Measurements from ENCODE around the gene PEDS1. TPM values are rescaled to one million over a fixed set of nuclear protein-coding genes. Genes with fewer than 3 reads are reported as not detected.

Gene PEDS1
- total and polyA plus RNA-seq, 2 of the 4 experiments (the other 2 are of a cell fraction), result 24.0 to 59.9 TPM

DNA sequence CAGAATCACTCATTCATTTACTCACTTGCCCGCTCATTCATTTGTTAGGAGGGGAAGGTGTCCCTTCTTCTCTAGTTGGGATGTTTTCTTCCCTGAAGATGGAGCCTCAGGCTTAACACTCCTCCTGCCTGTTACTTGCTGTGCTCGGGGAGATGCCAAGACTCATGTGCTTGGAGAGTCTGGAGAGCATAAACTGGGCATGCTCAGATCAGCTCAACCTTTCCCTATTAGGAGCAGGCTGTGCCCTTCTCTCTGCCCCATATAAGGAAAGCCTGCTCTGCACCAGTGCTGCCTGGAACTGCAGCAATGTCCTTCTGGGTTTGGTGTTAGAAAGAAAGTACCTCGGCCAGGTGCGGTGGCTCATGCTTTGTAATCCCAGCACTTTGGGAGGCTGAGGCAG is 22.5 kb downstream of the PEDS1 start:
- peak overlapping the region; percentile 79 for H2AK9ac ChIP-seq (replicated peaks; ENCODE audit: low read depth, low read length, poor library complexity)
- DNase-seq (peak; percentile 53), ATAC-seq (ENCODE audit: low read depth) (peak; percentile 86)
- H3K14ac ChIP-seq (replicated peaks; ENCODE audit: low read depth, low read length), result peak overlapping the region; percentile 72
- H3K4ac ChIP-seq (ENCODE audit: low read depth, low read length), result peak overlapping the region; percentile 83
- H2BK20ac ChIP-seq (ENCODE audit: low read depth, low read length), result peak overlapping the region; percentile 55; the same call in 1 of the 2 replicates
- peak overlapping the region; percentile 85; the same call in 1 of the 3 replicates for H2BK15ac ChIP-seq (ENCODE audit: low read depth, low read length)
- POLR2A ChIA-PET (ENCODE audit: unreplicated experiment), result interaction anchor here (0.5 kb wide), 1 partner anchor 8 kb away, joined by 3 read pairs; no protein-coding TSS in a partner anchor
- H4K91ac ChIP-seq (ENCODE audit: insufficient read depth, low read depth, low read length), result peak overlapping the region; percentile 73
- H3K23ac ChIP-seq (ENCODE audit: low read depth, low read length), result peak overlapping the region; percentile 70; the same call in 1 of the 2 replicates
- H3K4me2 ChIP-seq (ENCODE audit: low read depth, low read length), result peak overlapping the region; percentile 9; the same call in 1 of the 2 replicates
- TF ChIP-seq RAD21 (IDR thresholded peaks at IDR 0.05; ENCODE audit: low read length), result no peak
- TF ChIP-seq FOS (IDR thresholded peaks at IDR 0.05; ENCODE audit: low read depth, low read length), result no peak
- TF ChIP-seq CHD1 (IDR thresholded peaks at IDR 0.05; ENCODE audit: low read depth, low read length), result no peak
- TF ChIP-seq MAFK (IDR thresholded peaks at IDR 0.05; ENCODE audit: low read depth, low read length), result no peak
- no peak for TF ChIP-seq MAZ (IDR thresholded peaks at IDR 0.05; ENCODE audit: borderline replicate concordance, low read depth, low read length)
- no peak for TF ChIP-seq CEBPB (IDR thresholded peaks at IDR 0.05; ENCODE audit: low read depth, low read length)
- no peak for TF ChIP-seq RCOR1 (IDR thresholded peaks at IDR 0.05; ENCODE audit: insufficient replicate concordance, low read length)
- TF ChIP-seq, protein P1, sequence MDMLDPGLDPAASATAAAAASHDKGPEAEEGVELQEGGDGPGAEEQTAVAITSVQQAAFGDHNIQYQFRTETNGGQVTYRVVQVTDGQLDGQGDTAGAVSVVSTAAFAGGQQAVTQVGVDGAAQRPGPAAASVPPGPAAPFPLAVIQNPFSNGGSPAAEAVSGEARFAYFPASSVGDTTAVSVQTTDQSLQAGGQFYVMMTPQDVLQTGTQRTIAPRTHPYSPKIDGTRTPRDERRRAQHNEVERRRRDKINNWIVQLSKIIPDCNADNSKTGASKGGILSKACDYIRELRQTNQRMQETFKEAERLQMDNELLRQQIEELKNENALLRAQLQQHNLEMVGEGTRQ (IDR thresholded peaks at IDR 0.05; ENCODE audit: low read depth, low read length), result no peak
- no peak for TF ChIP-seq BHLHE40 (IDR thresholded peaks at IDR 0.05; ENCODE audit: low read depth, low read length)
- TF ChIP-seq NFE2L2 (IDR thresholded peaks at IDR 0.05; ENCODE audit: low read depth, low read length), result no peak
- TF ChIP-seq, protein P2, sequence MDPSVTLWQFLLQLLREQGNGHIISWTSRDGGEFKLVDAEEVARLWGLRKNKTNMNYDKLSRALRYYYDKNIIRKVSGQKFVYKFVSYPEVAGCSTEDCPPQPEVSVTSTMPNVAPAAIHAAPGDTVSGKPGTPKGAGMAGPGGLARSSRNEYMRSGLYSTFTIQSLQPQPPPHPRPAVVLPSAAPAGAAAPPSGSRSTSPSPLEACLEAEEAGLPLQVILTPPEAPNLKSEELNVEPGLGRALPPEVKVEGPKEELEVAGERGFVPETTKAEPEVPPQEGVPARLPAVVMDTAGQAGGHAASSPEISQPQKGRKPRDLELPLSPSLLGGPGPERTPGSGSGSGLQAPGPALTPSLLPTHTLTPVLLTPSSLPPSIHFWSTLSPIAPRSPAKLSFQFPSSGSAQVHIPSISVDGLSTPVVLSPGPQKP (IDR thresholded peaks at IDR 0.05; ENCODE audit: borderline replicate concordance, low read depth, low read length), result no peak
- no peak for TF ChIP-seq SMC3 (IDR thresholded peaks at IDR 0.05; ENCODE audit: low read depth, low read length)
- no peak for TF ChIP-seq RFX5 (IDR thresholded peaks at IDR 0.05; ENCODE audit: low read depth, low read length)
- TF ChIP-seq, protein P3, sequence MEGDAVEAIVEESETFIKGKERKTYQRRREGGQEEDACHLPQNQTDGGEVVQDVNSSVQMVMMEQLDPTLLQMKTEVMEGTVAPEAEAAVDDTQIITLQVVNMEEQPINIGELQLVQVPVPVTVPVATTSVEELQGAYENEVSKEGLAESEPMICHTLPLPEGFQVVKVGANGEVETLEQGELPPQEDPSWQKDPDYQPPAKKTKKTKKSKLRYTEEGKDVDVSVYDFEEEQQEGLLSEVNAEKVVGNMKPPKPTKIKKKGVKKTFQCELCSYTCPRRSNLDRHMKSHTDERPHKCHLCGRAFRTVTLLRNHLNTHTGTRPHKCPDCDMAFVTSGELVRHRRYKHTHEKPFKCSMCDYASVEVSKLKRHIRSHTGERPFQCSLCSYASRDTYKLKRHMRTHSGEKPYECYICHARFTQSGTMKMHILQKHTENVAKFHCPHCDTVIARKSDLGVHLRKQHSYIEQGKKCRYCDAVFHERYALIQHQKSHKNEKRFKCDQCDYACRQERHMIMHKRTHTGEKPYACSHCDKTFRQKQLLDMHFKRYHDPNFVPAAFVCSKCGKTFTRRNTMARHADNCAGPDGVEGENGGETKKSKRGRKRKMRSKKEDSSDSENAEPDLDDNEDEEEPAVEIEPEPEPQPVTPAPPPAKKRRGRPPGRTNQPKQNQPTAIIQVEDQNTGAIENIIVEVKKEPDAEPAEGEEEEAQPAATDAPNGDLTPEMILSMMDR (conservative IDR thresholded peaks at IDR 0.05; ENCODE audit: low read depth, low read length), result no peak
- no peak for TF ChIP-seq MXI1 (IDR thresholded peaks at IDR 0.05; ENCODE audit: borderline replicate concordance, low read depth, low read length)
- TF ChIP-seq POLR2A (IDR thresholded peaks at IDR 0.05; ENCODE audit: low read depth, low read length), result no peak
- BruUV-seq (replicated peaks), result no TSS peak
- H3K9me1 ChIP-seq (ENCODE audit: insufficient read depth, low read length), result peaks cover 38% of the 10 kb centered on the region
- in situ Hi-C loops (cut with MboI; ENCODE audit: low sequenced_read_pairs), result no loop called here
- H3K9me3 ChIP-seq (ENCODE audit: control insufficient read depth, insufficient read depth, low read length), result no peaks in the 10 kb centered on the region
- peak overlapping the region; percentile 57; the same call in 1 of the 2 replicates for H3K56ac ChIP-seq (ENCODE audit: extremely low read depth, insufficient read depth, low read length)
- no peaks in the 10 kb centered on the region for H3K27me3 ChIP-seq (ENCODE audit: control insufficient read depth, insufficient read depth, low read length)
- no peak overlapping the region for H2AFZ ChIP-seq (replicated peaks; ENCODE audit: low read length, poor library complexity)
- peaks cover 19% of the 10 kb centered on the region; the same call in 1 of the 2 replicates for H4K20me1 ChIP-seq (ENCODE audit: insufficient read depth, low read length)
- H3K18ac ChIP-seq (ENCODE audit: low read depth, low read length), result peak overlapping the region; percentile 23
- peak overlapping the region; percentile 79 for H2AK5ac ChIP-seq (ENCODE audit: low read depth, low read length)
- H3K27ac ChIP-seq (ENCODE audit: insufficient read depth, low read length), result peak overlapping the region; percentile 82
- peak overlapping the region; percentile 71 for H2BK120ac ChIP-seq (ENCODE audit: low read depth, low read length)
- H3K79me1 ChIP-seq (ENCODE audit: low read depth in 1 of 2, low read length in 2 of 2), result peaks cover 33 to 87% of the 10 kb centered on the region in 2 experiments
- peaks cover 56% of the 10 kb centered on the region for H3K36me3 ChIP-seq (ENCODE audit: control insufficient read depth, insufficient read depth, low read length)
- H3K4me1 ChIP-seq (ENCODE audit: control insufficient read depth, insufficient read depth, low read length), result peaks cover 13% of the 10 kb centered on the region
- H3K9ac ChIP-seq (ENCODE audit: low read depth, low read length), result peak overlapping the region; percentile 45
- peak overlapping the region; percentile 12; the same call in 1 of the 2 replicates for H4K5ac ChIP-seq (ENCODE audit: low read depth, low read length)
- H4K8ac ChIP-seq (ENCODE audit: low read depth in 2 of 2, low read length in 2 of 2), result peak overlapping the region; percentile 77 to 81
- WGBS, 2 experiments (ENCODE audit: extremely low coverage in 2 of 2, insufficient read length in 1 of 2), result 88% methylated on average over 2 of the region's 4 CpGs; no CpG with 5 or more reads in 1 of the 2 experiments
- intact Hi-C loops (cut with micrococcal nuclease), result loop anchor here (2.0 kb wide), 1 partner anchor 14 kb away; no protein-coding TSS in a partner anchor
- no peak overlapping the region for H3K4me3 ChIP-seq (ENCODE audit: insufficient read depth, low read depth, low read length)
- CTCF ChIA-PET, result interaction anchor here (1.2 kb wide), 1 partner anchor 11 kb away, joined by 4 read pairs; no protein-coding TSS in a partner anchor
- dilution Hi-C loops (cut with HindIII; ENCODE audit: low sequenced_read_pairs, unreplicated experiment), result no loop called here
- H2BK5ac ChIP-seq (ENCODE audit: low read depth, low read length, poor library complexity, severe bottlenecking), result peak overlapping the region; percentile 71

Data from IMR-90 (cell line).